A673 (cell line): ENCODE measurements around the gene NLRC5. TPM values are rescaled to one million over a fixed set of nuclear protein-coding genes. Genes with fewer than 3 reads are reported as not detected.

Experiments
- BruUV-seq: library from RNA; stranded (reverse); fragments of 400-500 nt; replicated peaks from 2 replicates; lab custom pipeline; 2021; lab: Mats Ljungman, UMichigan
- CTCF ChIA-PET: fragments of 300-600 bp; sonication (Branson Sonifier 250); formaldehyde crosslinking; loops from one replicate; lab custom pipeline; 2022; ENCODE audit warnings: antibody characterized with exemption; lab: Charles Lee
- POLR2A ChIA-PET: fragments of 300-600 bp; sonication (Branson Sonifier 250); formaldehyde crosslinking; loops from one replicate; lab custom pipeline; 2022; ENCODE audit warnings: antibody characterized with exemption; ENCODE audit not compliant: low non-redundant PET; lab: Charles Lee
- DNase-seq: peaks from one replicate; pipeline ENCODE4 v3.0.0-alpha.2; 2015; ENCODE audit warnings: low spot score
- H3K27ac ChIP-seq: fragments of 200-600 bp; sonication (generic); 2 replicates; pipeline ENCODE4 v1.5.1; 2016; ENCODE audit warnings: mixed run types, low read depth, mild to moderate bottlenecking, mixed read lengths, antibody characterized with exemption, low read length; ENCODE audit not compliant: poor library complexity, severe bottlenecking
- H3K27me3 ChIP-seq: fragments of 200-600 bp; sonication (generic); replicated peaks from 2 replicates; pipeline ENCODE4 v1.6.1; 2017; ENCODE audit warnings: mixed run types, low read depth, mild to moderate bottlenecking, mixed read lengths, antibody characterized with exemption, low read length; ENCODE audit not compliant: insufficient read depth, poor library complexity
- H3K36me3 ChIP-seq: fragments of 200-600 bp; sonication (generic); 2 replicates; pipeline ENCODE4 v1.6.1; 2016; ENCODE audit warnings: mixed run types, mild to moderate bottlenecking, mixed read lengths, antibody characterized with exemption, low read length; ENCODE audit not compliant: insufficient read depth, poor library complexity, severe bottlenecking
- H3K4me1 ChIP-seq: fragments of 200-600 bp; sonication (generic); 2 replicates; pipeline ENCODE4 v1.6.1; 2017; ENCODE audit warnings: mixed run types, mild to moderate bottlenecking, mixed read lengths, antibody characterized with exemption, low read length; ENCODE audit not compliant: insufficient read depth, poor library complexity, severe bottlenecking
- H3K4me3 ChIP-seq: fragments of 200-600 bp; sonication (generic); 2 replicates; pipeline ENCODE4 v1.5.1; 2016; ENCODE audit warnings: low read depth, mixed run types, mild to moderate bottlenecking, mixed read lengths, low read length; ENCODE audit not compliant: poor library complexity, severe bottlenecking
- H3K9me3 ChIP-seq: fragments of 200-600 bp; sonication (generic); 2 replicates; pipeline ENCODE4 v1.6.1; 2016; ENCODE audit warnings: mixed run types, low read depth, mild to moderate bottlenecking, mixed read lengths, antibody characterized with exemption, low read length; ENCODE audit not compliant: poor library complexity, severe bottlenecking
- CTCF ChIP-seq: fragments of 300-800, 200-600 bp; sonication (generic); conservative IDR thresholded peaks from 2 replicates; pipeline ENCODE4 v1.5.1; 2017; ENCODE audit warnings: low read depth, mild to moderate bottlenecking, antibody characterized with exemption, low read length, moderate library complexity, mixed read lengths
- EZH2 ChIP-seq: fragments of 200-600 bp; sonication (generic); IDR thresholded peaks from 2 replicates; pipeline ENCODE4 v1.6.1; 2017; ENCODE audit warnings: borderline replicate concordance, low read depth, mild to moderate bottlenecking, mixed read lengths, antibody characterized with exemption, low read length; ENCODE audit not compliant: poor library complexity, severe bottlenecking
- intact Hi-C: fragments of 100-400 bp; cut with micrococcal nuclease; formaldehyde crosslinking; loops from one replicate; pipeline ENCODE4 v1.10.0; 2022; ENCODE audit not compliant: unreplicated experiment
- total RNA-seq: library from RNA; stranded (reverse); gene quantifications from 2 replicates; pipeline ENCODE4 v1.2.3, GENCODE V29; 2021

The NLRC5 gene
- total RNA-seq, 1 experiment from 2014 or later = 13.1 TPM

DNA sequence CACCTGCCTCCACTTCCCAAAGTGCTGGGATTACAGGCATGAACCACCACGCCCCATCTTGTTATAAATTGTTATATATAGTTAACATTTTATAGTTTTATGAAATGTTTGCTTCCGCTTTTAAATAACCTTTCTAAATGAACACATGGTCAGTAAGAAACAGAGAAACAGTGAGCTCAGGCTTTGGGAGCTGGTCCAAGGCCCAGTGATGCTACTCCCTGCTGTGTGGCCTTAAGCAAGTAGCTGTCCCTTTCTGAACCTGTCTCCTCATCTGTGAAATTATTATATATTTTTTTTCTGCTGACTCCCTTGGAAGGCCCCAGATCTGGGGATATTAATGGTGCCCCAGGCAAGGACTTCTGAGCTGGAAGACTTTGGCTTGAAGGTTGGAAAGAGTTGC lies 122.1 kb downstream of the NLRC5 start:
- H3K27ac ChIP-seq = no peak overlapping the region
- TF ChIP-seq EZH2 (no peak), CTCF (no peak)
- DNase-seq = no peak
- POLR2A ChIA-PET = no interaction called here
- H3K9me3 ChIP-seq = no peaks in the 10 kb centered on the region
- CTCF ChIA-PET = no interaction called here
- no peak overlapping the region for H3K4me3 ChIP-seq
- H3K4me1 ChIP-seq = peaks cover 13% of the 10 kb centered on the region
- BruUV-seq = no TSS peak
- H3K36me3 ChIP-seq = peaks cover 3% of the 10 kb centered on the region
- no peaks in the 10 kb centered on the region for H3K27me3 ChIP-seq
- intact Hi-C loops = no loop called here

DNA sequence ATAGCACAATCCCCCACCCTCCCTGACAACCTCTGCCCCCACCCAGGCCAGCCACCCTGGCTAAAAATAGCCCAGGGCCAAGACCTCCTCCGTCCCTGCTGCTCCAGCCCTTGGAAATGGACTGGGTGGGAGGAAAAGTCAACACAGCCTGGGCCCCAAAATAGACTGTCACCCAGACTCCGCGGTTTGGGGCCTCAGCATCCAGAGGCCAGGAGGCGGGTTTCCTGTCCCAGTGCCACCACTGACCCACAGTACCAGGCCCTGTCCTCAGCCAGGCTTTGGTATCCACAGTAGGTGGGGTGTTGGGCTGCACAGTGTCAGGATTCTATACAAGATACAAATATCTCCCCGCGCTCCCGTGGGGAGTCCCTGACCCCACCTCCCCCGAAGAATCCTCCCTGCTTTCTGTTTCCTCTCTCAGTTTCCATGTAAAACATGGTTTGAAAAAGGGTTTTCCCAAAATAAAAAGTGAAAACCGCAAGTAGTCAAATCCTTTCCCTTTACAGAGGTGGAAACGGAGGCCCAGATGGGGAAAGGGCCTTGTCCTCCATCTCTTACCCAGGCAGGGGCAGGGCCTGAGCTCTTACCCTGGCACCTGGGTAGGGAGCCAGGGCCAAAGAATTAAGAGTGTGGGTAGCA lies 123.2 kb downstream of the NLRC5 start:
- TF ChIP-seq EZH2 (no peak), CTCF (no peak)
- Histone ChIP-seq H3K4me3 (no peak overlapping the region), H3K9me3 (no peaks in the 10 kb centered on the region), H3K27me3 (no peaks in the 10 kb centered on the region), H3K4me1 (peaks cover 13% of the 10 kb centered on the region), H3K27ac (no peak overlapping the region), H3K36me3 (peaks cover 3% of the 10 kb centered on the region)
- intact Hi-C loops = no loop called here
- ChIA-PET POLR2A (no interaction called here), CTCF (no interaction called here)
- no TSS peak for BruUV-seq
- DNase-seq = no peak

DNA sequence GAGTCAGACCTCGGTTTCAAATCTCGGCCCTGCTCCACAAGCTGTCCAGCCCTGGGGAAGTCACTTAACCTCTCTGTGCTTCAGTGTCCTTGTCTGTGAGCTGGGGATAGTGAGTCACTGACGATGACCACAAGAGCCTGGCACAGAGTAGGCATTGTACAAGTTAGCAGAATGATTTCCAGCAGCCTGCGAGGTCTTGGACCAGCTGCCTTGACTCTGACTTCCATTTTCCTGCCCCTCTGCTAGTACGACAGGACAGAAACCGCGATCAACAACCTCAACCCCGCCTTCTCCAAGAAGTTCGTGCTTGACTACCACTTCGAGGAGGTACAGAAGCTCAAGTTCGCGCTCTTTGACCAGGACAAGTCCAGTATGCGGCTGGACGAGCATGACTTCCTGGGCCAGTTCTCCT lies 123.7 kb downstream of the NLRC5 start:
- BruUV-seq = no TSS peak
- Histone ChIP-seq H3K9me3 (no peaks in the 10 kb centered on the region), H3K27me3 (no peaks in the 10 kb centered on the region), H3K4me3 (no peak overlapping the region), H3K4me1 (peaks cover 13% of the 10 kb centered on the region), H3K27ac (no peak overlapping the region), H3K36me3 (peaks cover 3% of the 10 kb centered on the region)
- CTCF ChIA-PET = no interaction called here
- POLR2A ChIA-PET = no interaction called here
- no peak for TF ChIP-seq CTCF
- TF ChIP-seq EZH2 = no peak
- no peak for DNase-seq
- intact Hi-C loops = no loop called here
